Measurements from ENCODE around the gene SQSTM1.

DNA sequence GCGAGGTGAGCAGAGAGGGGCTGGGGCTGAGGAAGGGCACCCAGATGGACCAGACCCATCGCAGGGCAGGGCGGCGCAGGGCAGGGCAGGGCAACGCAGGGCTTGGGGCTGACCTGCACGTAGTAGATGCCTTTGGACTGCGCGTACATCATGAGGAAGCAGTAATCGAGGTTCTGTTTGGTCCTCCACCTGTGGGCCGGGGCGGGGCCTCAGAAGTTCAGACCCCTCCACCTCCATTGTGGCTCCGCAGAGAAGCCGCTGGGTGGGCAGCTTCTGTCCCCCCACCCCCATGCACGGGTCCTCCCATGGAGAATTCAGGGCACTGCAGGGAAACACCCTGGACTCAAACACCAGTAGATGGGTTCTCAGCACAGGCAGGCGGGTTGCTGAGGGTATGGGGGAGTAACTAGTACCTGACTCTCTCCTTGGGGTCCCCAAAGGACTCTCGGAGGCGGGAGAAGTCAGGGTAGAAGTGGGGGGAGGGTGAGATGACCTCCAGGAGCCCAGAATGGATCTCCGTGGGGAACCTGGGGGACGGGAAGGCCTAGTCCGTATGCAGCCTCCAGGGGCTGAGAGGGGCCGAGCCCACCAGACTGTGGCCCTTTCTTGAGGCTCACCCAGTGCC lies 20.5 kb upstream of the SQSTM1 start:
- TF ChIP-seq EZH2phosphoT487 (IDR thresholded peaks at IDR 0.05; ENCODE audit: insufficient read depth, low read depth) (no peak), EZH2 (IDR thresholded peaks at IDR 0.05; ENCODE audit: insufficient read depth, poor library complexity, severe bottlenecking) (no peak)

All from GM23248 (cell line).